Effector memory CD4-positive, alpha-beta T cell (primary cell): ENCODE results near the gene SLC22A23.

Experiments used
- DNase-seq, 3 donors: peaks; one replicate each; pipeline ENCODE4 v3.0.0-alpha.2; 2020
- H3K27ac ChIP-seq: 2 replicates; pipeline ENCODE4 v1.7.0; 2013; ENCODE audit warnings: mild to moderate bottlenecking, low read length, moderate library complexity; ENCODE audit not compliant: insufficient read depth, poor library complexity, severe bottlenecking
- H3K27me3 ChIP-seq: replicated peaks from 2 replicates; pipeline ENCODE4 v1.7.0; 2013; ENCODE audit warnings: mild to moderate bottlenecking, low read length; ENCODE audit not compliant: insufficient read depth, control insufficient read depth, poor library complexity, severe bottlenecking
- H3K36me3 ChIP-seq: 2 replicates; pipeline ENCODE4 v1.7.0; 2013; ENCODE audit warnings: mild to moderate bottlenecking, low read length, moderate library complexity; ENCODE audit not compliant: control insufficient read depth, insufficient read depth
- H3K4me1 ChIP-seq: 2 replicates; pipeline ENCODE4 v1.7.0; 2013; ENCODE audit warnings: low read length, mild to moderate bottlenecking; ENCODE audit not compliant: control insufficient read depth, insufficient read depth, poor library complexity, severe bottlenecking
- H3K4me3 ChIP-seq: 2 replicates; pipeline ENCODE4 v1.7.0; 2013; ENCODE audit warnings: low read length, low read depth, mild to moderate bottlenecking; ENCODE audit not compliant: insufficient read depth, poor library complexity, severe bottlenecking
- H3K9me3 ChIP-seq: 2 replicates; pipeline ENCODE4 v1.7.0; 2013; ENCODE audit warnings: mild to moderate bottlenecking, low read length, moderate library complexity; ENCODE audit not compliant: control insufficient read depth

SLC22A23 gene

GRCh38 chr6:3263096-3263495 is 193.8 kb downstream of the SLC22A23 start:
- H3K27me3 ChIP-seq = no peaks in the 10 kb centered on the region
- H3K9me3 ChIP-seq = no peaks in the 10 kb centered on the region
- H3K27ac ChIP-seq = no peak overlapping the region
- H3K4me1 ChIP-seq = peaks cover 18% of the 10 kb centered on the region
- DNase-seq = no peak
- H3K36me3 ChIP-seq = peaks cover 21% of the 10 kb centered on the region
- no peak overlapping the region for H3K4me3 ChIP-seq

- H3K27me3 ChIP-seq = no peaks in the 10 kb centered on the region
- H3K36me3 ChIP-seq = peaks cover 21% of the 10 kb centered on the region
- DNase-seq = no peak
- no peak overlapping the region for H3K27ac ChIP-seq
- no peaks in the 10 kb centered on the region for H3K9me3 ChIP-seq
- peaks cover 18% of the 10 kb centered on the region for H3K4me1 ChIP-seq
- H3K4me3 ChIP-seq = no peak overlapping the region
These were observed 194.9 kb downstream of the SLC22A23 start for GRCh38 chr6:3261921-3262320.

- Histone ChIP-seq H3K36me3 (peaks cover 21% of the 10 kb centered on the region), H3K27ac (no peak overlapping the region), H3K27me3 (no peaks in the 10 kb centered on the region), H3K4me1 (peaks cover 18% of the 10 kb centered on the region), H3K9me3 (no peaks in the 10 kb centered on the region), H3K4me3 (no peak overlapping the region)
- no peak for DNase-seq
These were observed 195.4 kb downstream of the SLC22A23 start for GRCh38 chr6:3261518-3261820.

- DNase-seq = no peak
- peak overlapping the region; percentile 28 for H3K4me3 ChIP-seq
- H3K27ac ChIP-seq = no peak overlapping the region
These were observed 195.9 kb downstream of the SLC22A23 start for GRCh38 chr6:3260772-3261517.

GRCh38 chr6:3260296-3260695 is 196.6 kb downstream of the SLC22A23 start:
- peak overlapping the region; percentile 28 for H3K4me3 ChIP-seq
- DNase-seq = no peak
- H3K27me3 ChIP-seq = no peaks in the 10 kb centered on the region
- H3K36me3 ChIP-seq = peaks cover 18% of the 10 kb centered on the region
- no peak overlapping the region for H3K27ac ChIP-seq
- no peaks in the 10 kb centered on the region for H3K9me3 ChIP-seq
- H3K4me1 ChIP-seq = peaks cover 18% of the 10 kb centered on the region

More at GRCh38 chr6:3260772-3261517, 195.9 kb downstream of the SLC22A23 start:
- peaks cover 18% of the 10 kb centered on the region for H3K4me1 ChIP-seq
- H3K27me3 ChIP-seq = no peaks in the 10 kb centered on the region
- H3K36me3 ChIP-seq = peaks cover 21% of the 10 kb centered on the region
- no peaks in the 10 kb centered on the region for H3K9me3 ChIP-seq

GRCh38 chr6:3259491-3259958 is 197.3 kb downstream of the SLC22A23 start:
- Histone ChIP-seq H3K4me1 (peaks cover 18% of the 10 kb centered on the region), H3K36me3 (peaks cover 14% of the 10 kb centered on the region), H3K9me3 (no peaks in the 10 kb centered on the region), H3K27ac (peak overlapping the region; percentile 71), H3K27me3 (no peaks in the 10 kb centered on the region), H3K4me3 (peak overlapping the region; percentile 86)
- DNase-seq = peak in 1 of 3 donors; percentile 8

GRCh38 chr6:3258720-3259490 is 197.9 kb downstream of the SLC22A23 start, which contains the start of gene PSMG4:
TSS of gene PSMG4 (plus strand) at chr6:3258947. CDS start at chr6:3259023, 76 bp downstream.
- peak within 1 kb of the TSS; percentile 71 for H3K27ac ChIP-seq
- peaks cover 8% of the 10 kb centered on the region for H3K36me3 ChIP-seq
- H3K9me3 ChIP-seq = no peaks in the 10 kb centered on the region
- H3K27me3 ChIP-seq = no peaks in the 10 kb centered on the region
- H3K4me1 ChIP-seq = peaks cover 18% of the 10 kb centered on the region
- H3K4me3 ChIP-seq = peak within 1 kb of the TSS; percentile 86
- DNase-seq = peak; percentile 85 to 89 (median 88)

- DNase-seq = no peak
- Histone ChIP-seq H3K9me3 (no peaks in the 10 kb centered on the region), H3K4me1 (peaks cover 18% of the 10 kb centered on the region), H3K36me3 (peaks cover under 1% of the 10 kb centered on the region), H3K4me3 (peak overlapping the region; percentile 86), H3K27me3 (no peaks in the 10 kb centered on the region), H3K27ac (no peak overlapping the region)
These were observed 198.6 kb downstream of the SLC22A23 start for GRCh38 chr6:3258201-3258600.

- no peaks in the 10 kb centered on the region for H3K36me3 ChIP-seq
- no peak overlapping the region for H3K4me3 ChIP-seq
- H3K9me3 ChIP-seq = no peaks in the 10 kb centered on the region
- no peak overlapping the region for H3K27ac ChIP-seq
- no peak for DNase-seq
- H3K4me1 ChIP-seq = peaks cover 4% of the 10 kb centered on the region
- H3K27me3 ChIP-seq = peaks cover 4% of the 10 kb centered on the region
These were observed 203.3 kb downstream of the SLC22A23 start for GRCh38 chr6:3253597-3253961.
